ENCODE results near the gene RFFL.

Gene RFFL

DNA sequence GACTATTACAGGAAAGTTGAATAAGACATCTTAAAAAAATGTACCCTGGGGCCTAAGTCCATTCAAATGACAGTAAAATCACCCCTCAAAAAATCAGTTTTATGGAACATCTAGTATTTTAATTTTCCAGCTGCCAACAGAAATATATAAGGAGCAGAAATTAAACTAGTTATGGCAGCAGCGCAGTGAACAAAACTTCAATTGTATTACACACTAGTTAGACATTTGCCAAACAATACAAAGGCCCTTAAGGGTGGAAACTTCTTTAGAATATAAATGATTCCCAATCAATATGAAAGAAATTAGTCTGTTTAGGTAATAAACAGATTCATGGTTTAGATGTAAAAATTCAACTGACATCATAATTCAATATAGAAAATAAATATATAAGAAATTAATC, 18.1 kb upstream of the RFFL start:
- no peak for TF ChIP-seq CTCF (IDR thresholded peaks at IDR 0.05; ENCODE audit: low read length, missing control alignments)
- DNase-seq (ENCODE audit: low read depth): no peak
- no peak overlapping the region for H3K4me3 ChIP-seq (replicated peaks; ENCODE audit: low read depth, low read length)

- DNase-seq (ENCODE audit: low read depth): no peak
- no peak for TF ChIP-seq CTCF (IDR thresholded peaks at IDR 0.05; ENCODE audit: low read length, missing control alignments)
- H3K4me3 ChIP-seq (replicated peaks; ENCODE audit: low read depth, low read length): no peak overlapping the region
These were observed 17.0 kb upstream of the RFFL start for GRCh38 chr17:35080536-35080935.

DNA sequence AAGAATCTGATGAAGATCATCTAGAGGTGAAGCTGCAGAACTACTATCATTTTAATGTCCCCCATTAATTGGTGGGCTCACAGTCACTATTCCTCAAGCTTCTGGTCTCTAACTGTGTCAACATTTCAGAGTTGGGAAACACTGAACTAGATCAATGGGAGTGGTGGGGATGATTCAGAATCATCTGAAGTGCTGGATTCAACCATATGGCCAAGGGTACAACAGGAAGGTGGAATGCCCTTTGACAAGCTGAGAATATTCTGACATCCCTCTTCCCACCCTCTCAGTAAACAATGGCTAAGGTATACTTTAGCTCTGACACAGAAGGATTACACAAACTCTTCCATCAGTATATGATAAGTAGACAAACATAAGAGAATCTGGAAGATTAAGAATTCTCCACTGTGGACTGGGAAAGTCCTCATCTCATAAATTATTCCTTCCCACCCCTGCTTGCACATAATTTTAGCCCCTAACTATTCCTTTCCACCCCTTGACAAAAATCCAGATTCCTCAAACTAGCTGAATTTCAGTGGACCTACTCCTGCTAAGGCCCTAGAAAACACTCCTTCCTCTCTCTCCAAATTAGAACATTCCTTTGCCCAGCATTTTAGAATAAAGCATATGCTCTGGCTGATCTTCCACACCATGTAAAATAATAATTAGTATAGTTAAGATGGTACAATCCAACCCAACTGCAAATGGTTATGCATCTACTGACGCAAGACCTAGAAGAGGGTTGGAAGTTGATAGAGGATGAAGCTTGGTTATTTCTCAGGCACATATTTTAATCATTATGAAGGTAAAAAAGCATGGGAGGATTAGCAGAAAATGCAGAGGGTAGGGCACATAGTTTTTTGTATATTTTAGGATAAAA, 16.3 kb upstream of the RFFL start:
- TF ChIP-seq CTCF (IDR thresholded peaks at IDR 0.05; ENCODE audit: low read length, missing control alignments): no peak
- H3K4me3 ChIP-seq (replicated peaks; ENCODE audit: low read depth, low read length): no peak overlapping the region
- peak; percentile 69 for DNase-seq (ENCODE audit: low read depth)

DNA sequence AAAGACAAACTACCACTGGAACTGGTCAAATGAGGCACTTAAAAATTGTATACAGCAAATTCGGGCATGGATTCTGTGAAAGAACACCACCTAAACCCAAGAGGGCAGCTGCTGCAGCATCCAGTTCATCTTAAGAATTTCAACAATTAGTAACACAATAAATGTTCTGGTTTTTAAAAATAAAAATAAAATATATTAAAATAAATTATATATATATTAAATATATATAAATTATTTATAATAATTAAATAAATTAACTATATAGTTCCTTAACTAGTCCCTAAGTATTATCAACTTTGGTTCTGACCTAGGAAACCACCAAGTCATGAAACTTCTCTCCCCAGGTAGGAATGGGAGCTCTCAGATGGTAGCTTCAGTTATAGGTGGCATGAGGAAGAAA, 13.4 kb upstream of the RFFL start:
- TF ChIP-seq CTCF (IDR thresholded peaks at IDR 0.05; ENCODE audit: low read length, missing control alignments): no peak
- no peak for DNase-seq (ENCODE audit: low read depth)

GRCh38 chr17:35074711-35075707, 11.5 kb upstream of the RFFL start:
- no peak for TF ChIP-seq CTCF (IDR thresholded peaks at IDR 0.05; ENCODE audit: low read length, missing control alignments)
- no peak for DNase-seq (ENCODE audit: low read depth)
- H3K4me3 ChIP-seq (replicated peaks; ENCODE audit: low read depth, low read length): no peak overlapping the region

More for the DNA sequence above, 13.4 kb upstream of the RFFL start:
- no peak overlapping the region for H3K4me3 ChIP-seq (replicated peaks; ENCODE audit: low read depth, low read length)

DNA sequence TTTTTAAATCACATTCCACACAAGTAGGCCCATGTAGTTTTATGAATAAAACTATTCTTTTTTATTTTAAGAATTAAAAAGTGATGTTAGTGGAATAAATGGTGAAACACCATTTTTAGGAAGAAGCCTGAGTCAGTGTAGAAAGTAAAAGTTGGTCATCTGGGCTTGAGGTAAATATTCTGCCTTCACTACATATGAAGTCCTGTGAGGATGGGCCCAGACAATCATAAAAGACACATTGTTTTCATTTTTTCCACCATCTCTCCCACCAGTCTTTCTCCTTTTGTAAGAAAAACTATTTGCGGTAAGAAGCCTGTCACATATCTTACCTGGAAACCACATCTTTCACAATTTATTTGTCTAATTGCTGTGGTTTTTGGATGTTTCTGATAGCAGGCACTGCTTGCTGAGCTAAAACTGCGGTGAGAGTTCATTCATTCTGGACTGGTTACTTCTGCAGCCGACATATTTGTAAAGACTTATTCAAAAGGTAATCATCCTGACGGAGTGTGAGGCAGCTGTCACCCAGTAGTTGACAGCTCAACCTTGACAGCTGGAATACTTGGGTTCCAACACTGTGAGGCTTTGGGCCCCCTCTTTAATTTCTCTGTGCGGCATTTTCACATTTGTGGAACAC, 10.6 kb upstream of the RFFL start:
- DNase-seq (ENCODE audit: low read depth): no peak
- H3K4me3 ChIP-seq (replicated peaks; ENCODE audit: low read depth, low read length): no peak overlapping the region
- no peak for TF ChIP-seq CTCF (IDR thresholded peaks at IDR 0.05; ENCODE audit: low read length, missing control alignments)

All from fibroblast of pulmonary artery (primary cell).